Caco-2 (cell line): ENCODE results near the gene DNPH1. TPM values are rescaled to one million over a fixed set of nuclear protein-coding genes. Genes with fewer than 3 reads are reported as not detected.

Source experiments
- BruUV-seq: library from RNA; stranded (reverse); fragments of 400-500 nt; replicated peaks from 2 replicates; lab custom pipeline; 2021; lab: Mats Ljungman, UMichigan
- CTCF ChIA-PET: fragments of 300-600 bp; sonication (Branson Sonifier 250); formaldehyde crosslinking; loops from one replicate; lab custom pipeline; 2022; ENCODE audit warnings: antibody characterized with exemption; lab: Charles Lee
- POLR2A ChIA-PET: fragments of 300-600 bp; sonication (Branson Sonifier 250); formaldehyde crosslinking; loops from one replicate; lab custom pipeline; 2022; ENCODE audit warnings: antibody characterized with exemption; lab: Charles Lee
- DNase-seq, 2 experiments: peaks; one replicate each; pipeline versions ENCODE4 v3.0.0 to v3.0.0-alpha.2; 2020 to 2022
- H3K27me3 ChIP-seq: replicated peaks from 2 replicates; pipeline ENCODE4 v1.6.0; 2011; ENCODE audit warnings: low read length; ENCODE audit not compliant: control insufficient read depth, insufficient read depth
- H3K36me3 ChIP-seq: 2 replicates; pipeline ENCODE4 v1.5.1; 2011; ENCODE audit warnings: low read length; ENCODE audit not compliant: control insufficient read depth, insufficient read depth
- H3K4me1 ChIP-seq: fragments of 250-450 bp; sonication (Bioruptor Pico); 2 replicates; pipeline ENCODE4 v1.5.1; 2020; ENCODE audit warnings: mild to moderate bottlenecking
- H3K4me3 ChIP-seq: 2 replicates; pipeline ENCODE4 v1.5.1; 2011; ENCODE audit warnings: low read depth, mild to moderate bottlenecking, control low read depth, low read length
- H3K9me3 ChIP-seq: fragments of 250-450 bp; sonication (Bioruptor Pico); 2 replicates; pipeline ENCODE4 v1.5.1; 2020; ENCODE audit warnings: mild to moderate bottlenecking, moderate library complexity
- H3K27ac Mint-ChIP-seq: one replicate; pipeline ENCODE4 v1.8.0; 2022; ENCODE audit warnings: mixed read lengths; ENCODE audit not compliant: unreplicated experiment
- H3K27me3 Mint-ChIP-seq: one replicate; pipeline ENCODE4 v1.8.0; 2022; ENCODE audit warnings: mixed read lengths; ENCODE audit not compliant: insufficient read depth, unreplicated experiment
- H3K36me3 Mint-ChIP-seq: one replicate; pipeline ENCODE4 v1.8.0; 2022; ENCODE audit warnings: mild to moderate bottlenecking, mixed read lengths; ENCODE audit not compliant: insufficient read depth, unreplicated experiment
- H3K4me1 Mint-ChIP-seq: one replicate; pipeline ENCODE4 v1.8.0; 2022; ENCODE audit warnings: low read depth, mixed read lengths; ENCODE audit not compliant: unreplicated experiment
- H3K4me3 Mint-ChIP-seq: one replicate; pipeline ENCODE4 v1.8.0; 2022; ENCODE audit warnings: mild to moderate bottlenecking, moderate library complexity, mixed read lengths; ENCODE audit not compliant: unreplicated experiment
- H3K9me3 Mint-ChIP-seq: one replicate; pipeline ENCODE4 v1.8.0; 2022; ENCODE audit warnings: mixed read lengths; ENCODE audit not compliant: unreplicated experiment
- CTCF ChIP-seq, 2 experiments: fragments of 200-600 bp in 1 of 2; IDR thresholded peaks; 1 replicate in 1 of 2; 2 replicates in 1 of 2; pipeline versions ENCODE4 v1.5.1 to v1.8.0; 2011 to 2022; ENCODE audit warnings: antibody characterized with exemption in 1 of 2, control low read depth in 1 of 2, inconsistent platforms in 1 of 2, low read depth in 1 of 2, low read length in 1 of 2, mild to moderate bottlenecking in 1 of 2, moderate library complexity in 1 of 2; ENCODE audit not compliant: insufficient read depth in 1 of 2, severe bottlenecking in 1 of 2, unreplicated experiment in 1 of 2
- intact Hi-C: fragments of 100-400 bp; cut with micrococcal nuclease; formaldehyde crosslinking; loops from one replicate; pipeline ENCODE4 v1.10.0; 2022; ENCODE audit not compliant: unreplicated experiment
- total RNA-seq: library from RNA; stranded (reverse); gene quantifications from 2 replicates; pipeline ENCODE4 v1.2.3, GENCODE V29; 2022

DNPH1 gene
- total RNA-seq, 1 experiment from 2014 or later, result 62.6 TPM

DNA sequence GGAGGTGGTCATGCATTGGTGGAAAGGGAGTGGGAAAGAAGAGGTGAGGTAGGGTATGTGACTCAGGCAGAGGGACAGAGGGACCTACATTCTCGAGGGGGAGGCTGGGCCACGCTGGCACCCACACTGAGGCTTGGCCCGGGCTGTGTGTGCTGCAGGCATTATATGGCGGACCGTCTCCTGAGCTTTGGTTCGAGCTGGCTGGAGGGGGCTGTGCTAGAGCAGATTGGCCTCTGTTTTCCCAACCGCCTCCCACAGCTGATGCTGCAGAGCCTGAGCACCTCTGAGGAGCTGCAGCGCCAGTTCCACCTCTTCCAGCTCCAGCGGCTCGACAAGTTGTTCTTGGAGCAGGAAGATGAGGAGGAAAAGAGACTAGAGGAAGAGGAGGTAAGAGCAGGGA lies 23.4 kb downstream of the DNPH1 start:
- CTCF ChIA-PET, result no interaction called here
- Mint-ChIP-seq H3K9me3 (no peaks in the 10 kb centered on the region), H3K36me3 (no peaks in the 10 kb centered on the region), H3K4me3 (no peak overlapping the region), H3K4me1 (no peaks in the 10 kb centered on the region), H3K27ac (no peak overlapping the region), H3K27me3 (no peaks in the 10 kb centered on the region)
- no peaks in the 10 kb centered on the region; the same call in 1 of the 2 replicates for H3K27me3 ChIP-seq
- peak in 1 of 2 experiments; percentile 12 for DNase-seq
- H3K36me3 ChIP-seq, result no peaks in the 10 kb centered on the region
- no peaks in the 10 kb centered on the region for H3K4me1 ChIP-seq
- intact Hi-C loops, result no loop called here
- no peak overlapping the region for H3K4me3 ChIP-seq
- no TSS peak for BruUV-seq
- no peaks in the 10 kb centered on the region for H3K9me3 ChIP-seq
- no peak for TF ChIP-seq CTCF (IDR thresholded peaks at IDR 0.05; ENCODE audit: insufficient read depth in 1 of 2, low read depth in 1 of 2, low read length in 1 of 2, severe bottlenecking in 1 of 2, unreplicated experiment in 1 of 2)
- POLR2A ChIA-PET, result interaction anchor here (0.6 kb wide), 1 partner anchor 147 kb away, joined by 3 read pairs; the partner anchor contains the start of gene MRPL2

DNA sequence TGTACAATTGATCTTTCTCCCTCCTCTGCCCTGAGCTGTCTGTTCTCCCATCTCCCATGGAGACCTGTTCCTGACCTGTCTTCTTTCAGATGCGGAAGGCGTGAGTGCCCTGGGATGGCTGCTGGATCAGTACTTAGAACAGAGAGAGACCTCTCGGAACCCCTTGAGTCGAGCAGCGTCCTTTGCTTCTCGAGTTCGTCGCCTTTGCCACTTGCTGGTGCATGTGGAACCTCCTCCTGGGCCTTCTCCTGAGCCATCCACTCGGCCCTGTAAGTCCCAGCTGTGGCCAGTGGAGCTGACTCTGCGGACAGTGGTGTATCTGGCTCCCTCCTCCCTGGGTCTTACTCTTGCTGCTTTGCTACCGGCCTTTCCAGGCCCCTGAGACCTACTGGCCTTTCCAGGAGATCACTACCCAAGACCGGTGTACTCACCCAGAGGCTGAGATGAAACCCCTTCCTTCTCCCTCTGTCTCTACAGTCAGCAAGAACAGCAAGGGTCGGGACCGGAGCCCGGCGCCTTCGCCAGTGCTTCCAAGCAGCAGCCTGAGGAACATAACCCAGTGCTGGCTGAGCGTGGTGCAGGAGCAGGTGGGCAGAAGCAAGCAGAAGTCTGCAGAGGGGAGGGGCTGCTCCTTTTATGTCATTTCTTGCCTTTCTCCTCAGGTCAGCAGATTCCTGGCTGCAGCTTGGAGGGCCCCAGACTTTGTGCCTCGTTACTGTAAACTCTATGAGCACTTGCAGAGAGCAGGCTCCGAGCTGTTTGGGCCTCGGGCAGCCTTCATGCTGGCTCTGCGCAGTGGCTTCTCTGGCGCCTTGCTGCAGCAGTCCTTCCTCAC lies 24.8 kb downstream of the DNPH1 start:
- H3K9me3 ChIP-seq, result no peaks in the 10 kb centered on the region
- H3K36me3 Mint-ChIP-seq, result no peaks in the 10 kb centered on the region
- H3K9me3 Mint-ChIP-seq, result no peaks in the 10 kb centered on the region
- H3K4me3 ChIP-seq, result no peak overlapping the region
- TF ChIP-seq CTCF (IDR thresholded peaks at IDR 0.05; ENCODE audit: insufficient read depth in 1 of 2, low read depth in 1 of 2, low read length in 1 of 2, severe bottlenecking in 1 of 2, unreplicated experiment in 1 of 2), result no peak
- peak in 1 of 2 experiments; percentile 29 for DNase-seq
- no peaks in the 10 kb centered on the region for H3K36me3 ChIP-seq
- ChIA-PET POLR2A (no interaction called here), CTCF (interaction anchor here (1.4 kb wide), 1 partner anchor 24 kb away, joined by 3 read pairs; the partner anchor contains the start of gene DNPH1)
- H3K4me3 Mint-ChIP-seq, result no peak overlapping the region
- H3K27ac Mint-ChIP-seq, result no peak overlapping the region
- intact Hi-C loops, result no loop called here
- H3K27me3 ChIP-seq, result no peaks in the 10 kb centered on the region; the same call in 1 of the 2 replicates
- no peaks in the 10 kb centered on the region for H3K4me1 Mint-ChIP-seq
- H3K27me3 Mint-ChIP-seq, result no peaks in the 10 kb centered on the region
- no TSS peak for BruUV-seq
- H3K4me1 ChIP-seq, result no peaks in the 10 kb centered on the region

DNA sequence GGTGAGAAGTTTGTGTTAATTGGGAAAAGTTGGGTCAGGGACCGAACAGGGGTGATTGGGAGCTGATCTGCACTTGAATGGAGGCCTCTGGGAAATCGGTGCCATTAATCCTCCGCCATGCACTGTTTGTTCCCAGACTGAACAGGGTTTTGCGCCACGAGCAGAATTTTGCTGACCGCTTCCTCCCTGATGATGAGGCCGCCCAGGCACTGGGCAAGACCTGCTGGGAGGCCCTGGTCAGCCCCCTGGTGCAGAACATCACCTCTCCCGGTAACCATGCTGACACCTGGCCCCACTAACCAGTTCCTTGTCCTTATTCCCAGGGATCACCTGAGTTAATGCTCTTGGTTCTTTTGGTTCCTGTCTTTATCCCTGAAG lies 25.6 kb downstream of the DNPH1 start:
- H3K27me3 ChIP-seq, result no peaks in the 10 kb centered on the region; the same call in 1 of the 2 replicates
- no peaks in the 10 kb centered on the region for H3K36me3 ChIP-seq
- no peak for TF ChIP-seq CTCF (IDR thresholded peaks at IDR 0.05; ENCODE audit: insufficient read depth in 1 of 2, low read depth in 1 of 2, low read length in 1 of 2, severe bottlenecking in 1 of 2, unreplicated experiment in 1 of 2)
- ChIA-PET POLR2A (no interaction called here), CTCF (interaction anchor here (1.4 kb wide), 1 partner anchor 25 kb away, joined by 3 read pairs; the partner anchor contains the start of gene DNPH1)
- intact Hi-C loops, result no loop called here
- BruUV-seq, result no TSS peak
- peak in 1 of 2 experiments; percentile 21 for DNase-seq
- no peaks in the 10 kb centered on the region for H3K4me1 ChIP-seq
- no peak overlapping the region for H3K4me3 ChIP-seq
- H3K27me3 Mint-ChIP-seq, result no peaks in the 10 kb centered on the region
- no peaks in the 10 kb centered on the region for H3K9me3 ChIP-seq
- no peaks in the 10 kb centered on the region for H3K4me1 Mint-ChIP-seq
- H3K36me3 Mint-ChIP-seq, result no peaks in the 10 kb centered on the region
- H3K4me3 Mint-ChIP-seq, result no peak overlapping the region
- no peak overlapping the region for H3K27ac Mint-ChIP-seq
- H3K9me3 Mint-ChIP-seq, result no peaks in the 10 kb centered on the region
